Measurements from ENCODE around the gene HIVEP1. TPM values are rescaled to one million over a fixed set of nuclear protein-coding genes. Genes with fewer than 3 reads are reported as not detected.

HIVEP1 gene
- total and polyA plus RNA-seq, 2 of the 8 experiments (the other 6 are each of a cell fraction or from before 2014, with no cell fraction given): 22.6 to 23.1 TPM

GRCh38 chr6:12099623-12100338, 87.7 kb downstream of the HIVEP1 start:
- Histone ChIP-seq H3K79me1 (ENCODE audit: low read depth, low read length) (no peaks in the 10 kb centered on the region), H3K4me3 (ENCODE audit: extremely low read depth in 1 of 4, insufficient read depth in 2 of 4, low read depth in 3 of 4, low read length in 4 of 4) (no peak overlapping the region), H4K5ac (ENCODE audit: insufficient read length, low read depth, low read length) (no peak overlapping the region), H3K9me3 (ENCODE audit: insufficient read depth in 2 of 2, low read depth in 1 of 2, low read length in 1 of 2) (no peaks in the 10 kb centered on the region), H3K14ac (ENCODE audit: insufficient read length) (no peak overlapping the region), H4K91ac (replicated peaks; ENCODE audit: insufficient read length, low read length) (no peak overlapping the region), H4K8ac (ENCODE audit: extremely low read depth, insufficient read depth, low read length) (no peak overlapping the region), H3K4me2 (ENCODE audit: insufficient read depth in 1 of 2, low read depth in 2 of 2, low read length in 2 of 2) (no peak overlapping the region), H2BK5ac (ENCODE audit: low read depth, low read length) (no peak overlapping the region), H3K36me3 (ENCODE audit: control insufficient read depth in 2 of 4, insufficient read depth in 4 of 4, low read length in 3 of 4) (no peaks in the 10 kb centered on the region; a peak in 1 of 8 replicates), H3K56ac (replicated peaks; ENCODE audit: insufficient read length, low read depth, low read length) (no peak overlapping the region), H3K9ac (replicated peaks in 1 of 4; ENCODE audit: extremely low read depth in 1 of 4, low read depth in 3 of 4, low read length in 3 of 4) (no peak overlapping the region), H2BK15ac (ENCODE audit: low read length) (no peak overlapping the region), H4K20me1 (replicated peaks in 1 of 2; ENCODE audit: control insufficient read depth in 1 of 2, insufficient read depth in 2 of 2, low read length in 2 of 2) (no peaks in the 10 kb centered on the region), H2AK5ac (ENCODE audit: low read depth, low read length) (no peak overlapping the region), H3K27ac (ENCODE audit: low read depth, low read length) (no peak overlapping the region), H3K27me3 (replicated peaks in 1 of 4; ENCODE audit: control insufficient read depth in 3 of 4, extremely low read depth in 1 of 4, insufficient read depth in 3 of 4, low read length in 3 of 4) (peaks cover 0 to 1% (median 0%) of the 10 kb centered on the region in 4 experiments; a peak in 1 of 7 replicates), H3K79me2 (ENCODE audit: control insufficient read depth in 1 of 2, insufficient read depth in 2 of 2, low read length in 2 of 2) (peaks cover 0 to 4% of the 10 kb centered on the region in 2 experiments; a peak in 2 of 4 replicates), H3K18ac (ENCODE audit: extremely low read depth, low read length) (no peak overlapping the region), H3K4me1 (replicated peaks in 1 of 4; ENCODE audit: control insufficient read depth in 3 of 4, insufficient read depth in 4 of 4, low read length in 3 of 4) (no peaks in the 10 kb centered on the region), H3K4ac (replicated peaks; ENCODE audit: insufficient read length, low read depth, low read length) (no peak overlapping the region), H2BK12ac (ENCODE audit: low read depth, low read length) (no peak overlapping the region), H2BK20ac (ENCODE audit: low read length) (no peak overlapping the region), H2AFZ (ENCODE audit: low read length) (no peak overlapping the region), H3K23ac (ENCODE audit: insufficient read length) (no peak overlapping the region), H2BK120ac (replicated peaks; ENCODE audit: low read depth, low read length) (no peak overlapping the region), H3K23me2 (ENCODE audit: low read depth, low read length) (no peaks in the 10 kb centered on the region)
- TF ChIP-seq SP1 (IDR thresholded peaks at IDR 0.05; ENCODE audit: low read depth, low read length) (no peak), NANOG (IDR thresholded peaks at IDR 0.05; ENCODE audit: insufficient read depth, low read depth, low read length, poor library complexity, severe bottlenecking) (no peak), NRF1 (IDR thresholded peaks at IDR 0.05; ENCODE audit: low read depth, low read length) (no peak), TAF7 (optimal IDR thresholded peaks at IDR 0.05; ENCODE audit: borderline replicate concordance, low read depth, low read length) (no peak)
- CTCF ChIA-PET (ENCODE audit: partially characterized antibody): no interaction called here
- whole genome bisulfite sequencing, 2 experiments (ENCODE audit: extremely low coverage in 1 of 2, insufficient coverage in 1 of 2, insufficient read length in 1 of 2, insufficient replicate concordance in 2 of 2, low coverage in 1 of 2, low lambda C conversion rate in 2 of 2, missing lambda C conversion rate in 1 of 2): 76% methylated on average over 4 of the region's 4 CpGs; no CpG with 5 or more reads in 1 of the 2 experiments
- FAIRE-seq (no peak), DNase-seq (ENCODE audit: low read depth in 1 of 2, low spot score in 2 of 2) (no peak)
- POLR2A ChIA-PET (ENCODE audit: partially characterized antibody): no interaction called here
